GM18520 (cell line): ENCODE data around the gene CLEC16A.
A peak's percentile ranks its signal among the peaks of the same experiment; 100 is the strongest.

Experiments
- ATAC-seq: cut with Tn5 transposase; IDR thresholded peaks from one replicate; pipeline ENCODE4 v1.9.1; 2021; ENCODE audit not compliant: unreplicated experiment

Gene CLEC16A

DNA sequence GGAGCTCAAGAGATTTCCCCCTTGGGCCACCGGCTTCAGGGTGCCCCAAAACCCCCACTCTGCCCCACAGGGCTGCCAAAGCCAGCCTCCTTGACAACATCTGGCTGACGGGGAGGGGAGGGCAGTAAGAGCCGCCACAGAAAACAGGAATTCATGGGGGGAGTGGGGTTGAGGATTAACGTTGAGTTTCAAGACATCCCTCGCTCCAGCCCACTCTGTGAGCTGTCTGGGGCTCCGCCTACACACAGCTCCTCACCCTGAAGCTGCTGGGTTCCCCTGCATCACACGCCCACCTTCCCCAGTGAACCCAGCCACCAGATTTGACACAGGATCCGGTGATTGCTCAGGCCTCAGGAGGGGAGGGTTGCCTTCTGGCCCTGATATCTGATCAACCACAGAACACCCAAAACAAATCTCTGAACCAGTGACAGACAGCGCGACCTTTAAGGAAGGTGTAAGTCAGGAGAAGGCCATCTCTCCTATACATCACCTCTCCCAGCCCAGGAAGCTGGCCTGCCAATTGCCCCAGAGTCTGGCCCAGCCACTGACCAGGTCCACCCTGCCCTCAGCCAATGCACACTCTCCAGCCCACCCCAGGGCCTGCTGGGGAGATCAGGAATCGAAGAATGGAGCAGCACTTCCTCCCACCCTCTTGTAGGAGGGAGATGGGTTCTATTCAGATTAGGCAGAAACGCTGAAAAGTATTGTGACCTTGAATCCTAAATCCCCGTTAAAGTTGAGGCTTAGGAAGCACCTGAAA lies 132.1 kb downstream of the CLEC16A start:
- ATAC-seq = peak; percentile 40

GRCh38 chr16:11078812-11079459 lies 134.6 kb downstream of the CLEC16A start:
- no peak for ATAC-seq

DNA sequence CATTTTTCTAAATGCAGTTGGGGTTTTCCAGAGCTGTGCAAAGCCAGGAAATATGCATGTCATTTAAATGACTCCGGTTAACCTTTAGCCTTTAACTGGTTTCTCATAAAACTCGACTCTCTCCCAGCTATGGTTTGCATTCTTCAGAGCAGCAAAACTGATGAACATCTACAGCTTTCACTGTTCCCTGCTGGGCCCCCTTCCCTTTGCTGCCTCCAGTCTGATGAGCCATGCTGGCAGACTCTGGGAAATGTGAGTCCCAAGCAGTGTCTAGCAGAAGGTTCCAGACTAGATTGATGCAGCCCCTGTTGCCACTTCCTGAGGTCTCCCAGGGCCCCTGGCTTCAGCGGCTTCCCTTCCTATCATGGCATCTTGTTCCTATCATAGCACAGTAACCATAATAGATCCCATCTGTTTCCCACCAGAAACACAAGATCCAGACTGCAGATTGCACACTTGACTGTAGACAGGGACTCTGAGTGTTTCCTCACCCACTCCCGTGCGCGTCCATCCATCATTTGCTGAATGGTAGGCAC lies 135.4 kb downstream of the CLEC16A start:
- no peak for ATAC-seq

DNA sequence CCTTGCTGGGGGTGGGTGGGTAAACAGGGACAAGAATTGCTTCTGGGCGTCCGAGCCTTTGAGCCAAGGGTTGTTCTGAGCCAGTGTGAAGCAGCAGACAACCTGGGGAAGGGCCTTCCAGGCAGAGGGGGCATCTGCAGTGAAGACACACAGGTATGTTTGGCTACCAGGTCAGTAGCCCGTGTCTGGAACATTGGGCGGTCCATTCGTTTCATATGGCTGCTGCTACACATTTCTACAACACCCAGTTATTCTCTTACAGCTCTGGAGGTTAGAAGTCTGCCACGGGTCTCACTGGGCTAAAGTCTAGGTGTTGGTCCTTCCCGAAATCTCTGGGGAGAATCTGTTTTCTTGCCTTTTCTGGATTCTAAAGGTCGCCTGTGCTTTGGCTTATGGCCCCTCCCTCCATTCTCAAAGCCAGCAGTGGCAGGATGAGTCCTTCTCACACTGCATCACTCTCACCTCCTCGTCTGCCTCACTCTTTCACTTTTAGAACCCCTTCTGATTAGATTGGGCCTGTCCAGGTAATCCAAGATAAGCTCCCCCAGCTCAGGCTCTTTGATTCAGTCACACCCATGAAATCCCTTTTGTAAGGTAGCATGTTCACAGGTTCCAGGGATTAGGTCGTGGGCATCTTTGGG lies 136.1 kb downstream of the CLEC16A start:
- no peak for ATAC-seq

DNA sequence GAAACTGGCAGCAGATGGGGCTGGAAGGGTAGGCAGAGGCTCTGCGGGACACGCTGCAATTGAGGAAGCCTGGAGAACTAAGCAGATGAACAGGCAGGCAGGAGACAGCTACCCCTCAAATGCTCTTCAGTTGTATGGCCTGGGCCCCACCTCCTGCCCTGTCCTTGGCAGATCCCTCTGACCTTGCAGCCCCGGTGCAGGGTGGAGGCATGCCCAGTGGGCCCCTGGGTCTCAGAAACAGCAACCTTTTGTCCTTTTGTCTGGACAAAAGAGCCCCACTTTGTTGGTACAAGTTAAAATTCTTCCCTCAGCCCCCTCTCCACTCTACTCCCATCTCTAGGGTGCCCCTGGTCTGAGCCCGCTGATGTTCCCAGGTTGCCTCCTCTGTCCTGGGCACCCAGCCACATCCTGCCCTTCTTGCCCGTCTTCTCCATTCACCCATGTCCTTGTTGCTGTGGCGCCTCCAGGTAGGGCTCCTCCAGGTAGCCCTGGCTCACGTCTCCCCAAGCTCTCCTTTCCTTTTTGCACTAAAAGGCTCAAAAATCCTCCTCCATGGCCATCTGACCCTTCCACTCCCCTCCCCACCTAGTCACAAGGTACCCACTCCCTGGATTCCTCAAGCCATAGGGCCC lies 136.8 kb downstream of the CLEC16A start:
- no peak for ATAC-seq

GRCh38 chr16:11082108-11082859 lies 137.9 kb downstream of the CLEC16A start:
- no peak for ATAC-seq

DNA sequence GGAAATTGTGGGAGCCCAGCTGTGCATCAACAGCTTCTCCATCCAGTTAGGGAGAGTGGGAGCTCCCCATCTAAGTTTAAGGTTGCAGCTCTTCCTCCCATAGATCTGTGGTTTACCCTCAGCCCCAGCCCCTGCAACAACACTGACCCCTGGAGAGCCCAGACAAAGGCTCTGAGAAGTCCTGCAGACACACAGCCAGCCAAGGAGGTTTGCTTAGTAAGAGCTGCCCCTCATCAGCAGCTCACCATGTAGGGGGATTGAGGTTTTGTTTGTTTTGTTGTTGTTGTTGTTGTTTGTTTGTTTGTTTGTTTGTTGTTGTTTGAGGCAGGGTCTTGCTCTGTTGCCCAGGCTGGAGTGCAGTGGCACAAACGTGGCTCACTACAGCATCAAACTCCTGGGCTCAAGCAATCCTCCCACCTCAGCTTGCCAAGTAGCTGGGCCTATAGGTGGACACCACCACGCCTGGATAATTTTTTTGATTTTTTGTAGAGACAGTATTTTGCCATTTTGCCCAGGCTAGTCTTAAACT lies 138.6 kb downstream of the CLEC16A start:
- ATAC-seq = no peak

DNA sequence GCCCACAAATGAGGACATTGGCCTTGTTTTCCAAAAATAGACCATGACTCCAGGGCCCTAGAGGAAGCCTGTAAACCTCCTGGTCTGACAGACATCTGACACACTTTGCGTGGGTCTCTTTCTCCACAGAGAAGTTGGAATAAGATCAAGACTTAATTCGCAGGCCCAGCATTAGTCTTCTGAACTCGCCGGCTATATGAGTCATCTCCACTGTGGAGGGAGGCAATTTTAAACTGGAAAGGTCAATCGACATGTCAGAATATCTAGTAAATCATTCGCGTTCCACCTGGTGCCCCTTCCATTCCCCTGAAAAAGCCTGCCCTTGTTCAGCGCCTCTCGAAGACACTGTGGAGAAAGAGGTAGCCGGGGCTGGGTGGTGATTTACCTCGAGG lies 140.1 kb downstream of the CLEC16A start:
- no peak for ATAC-seq

DNA sequence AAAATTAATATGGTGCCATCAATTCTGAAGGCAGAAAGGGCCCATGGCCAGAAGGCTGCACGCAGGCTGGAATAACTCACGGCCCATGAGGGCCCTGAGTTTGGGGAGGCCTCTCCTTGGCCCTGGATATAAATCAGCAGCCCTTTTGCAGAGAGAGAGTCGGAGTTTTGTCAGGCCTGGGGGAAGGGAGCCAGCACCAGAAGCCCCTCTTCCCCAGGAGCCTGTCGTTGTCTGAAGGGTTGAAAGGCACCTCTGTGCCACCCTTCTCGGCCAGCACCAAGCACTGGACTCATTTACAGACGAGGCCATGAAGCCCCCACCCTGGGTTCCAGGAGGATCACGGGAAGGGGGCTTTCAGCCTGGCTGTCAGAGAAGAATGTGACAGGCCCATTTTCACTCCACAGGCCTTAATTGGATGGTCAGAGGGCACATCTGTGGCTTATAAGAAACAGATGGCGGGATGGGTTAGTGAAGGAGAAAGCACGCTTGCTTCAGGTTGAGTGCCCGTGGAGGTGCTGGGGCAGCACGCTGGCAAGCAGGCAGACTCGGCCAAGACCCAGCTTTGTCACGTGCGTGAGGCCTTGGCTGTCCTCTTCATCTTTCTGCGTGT lies 140.6 kb downstream of the CLEC16A start:
- ATAC-seq = no peak

DNA sequence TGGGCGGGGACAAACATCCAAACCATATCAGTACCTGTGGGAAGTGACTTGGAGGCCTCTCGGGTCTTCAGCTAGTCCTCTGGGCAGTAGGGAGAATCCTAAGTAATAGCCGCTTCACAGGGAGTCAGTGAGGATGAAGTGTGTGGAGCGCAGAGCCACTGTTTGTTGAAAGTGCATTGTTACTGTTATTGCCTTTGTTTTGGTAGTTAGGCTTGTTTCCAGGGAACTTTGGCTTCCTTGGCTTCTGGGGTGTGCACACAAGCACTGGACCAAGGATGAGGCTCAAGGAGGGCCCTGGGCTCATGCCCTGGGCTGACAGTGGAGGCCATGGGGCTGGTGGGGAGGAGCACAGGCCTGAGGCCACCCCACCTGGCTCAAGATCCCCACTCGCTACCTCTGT lies 141.6 kb downstream of the CLEC16A start:
- ATAC-seq = no peak

- no peak for ATAC-seq
Observed at GRCh38 chr16:11087691-11088073, 143.3 kb downstream of the CLEC16A start.

- no peak for ATAC-seq
Observed at GRCh38 chr16:11088074-11088730, 143.8 kb downstream of the CLEC16A start.

GRCh38 chr16:11088831-11089230 lies 144.5 kb downstream of the CLEC16A start:
- no peak for ATAC-seq

DNA sequence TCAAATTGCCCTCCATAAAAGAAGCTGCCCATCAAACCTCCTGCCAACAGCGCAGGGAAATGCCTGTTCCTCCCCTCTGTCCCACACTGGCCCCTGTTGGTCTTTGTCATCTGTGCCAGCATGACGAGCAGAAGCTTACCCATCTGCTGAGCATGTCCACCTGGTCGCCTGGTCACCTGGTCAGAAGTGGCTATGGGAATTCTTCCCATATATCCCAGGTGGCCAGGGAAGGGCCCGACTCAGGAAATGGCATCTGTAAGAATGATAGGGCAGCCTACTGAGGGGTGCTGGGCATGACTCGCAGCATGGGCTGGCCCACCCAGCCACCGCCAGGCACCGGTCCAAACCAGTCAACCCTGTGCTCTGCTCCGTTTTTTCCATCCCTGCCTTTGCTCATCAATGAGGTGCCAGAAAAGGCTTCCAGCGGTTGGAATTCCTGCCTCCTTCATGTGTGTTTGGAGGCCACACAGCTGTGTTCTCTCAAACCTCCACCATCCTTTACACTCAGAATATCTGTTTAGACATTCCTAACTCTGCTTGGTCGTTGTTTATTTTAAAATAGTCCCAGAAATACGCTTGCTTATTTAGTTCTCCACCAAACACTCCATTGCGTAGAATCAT lies 145.2 kb downstream of the CLEC16A start:
- ATAC-seq = no peak

- no peak for ATAC-seq
Observed at GRCh38 chr16:11090232-11090631, 145.9 kb downstream of the CLEC16A start.

GRCh38 chr16:11091021-11091785 lies 146.8 kb downstream of the CLEC16A start:
- no peak for ATAC-seq

GRCh38 chr16:11092788-11093571 lies 148.6 kb downstream of the CLEC16A start:
- ATAC-seq = no peak
